Stimulated activated CD4-positive, alpha-beta T cell treated with anti-CD3 and anti-CD28 coated beads, Interleukin-2, amount 100 ng/mL, for 4 hours (primary cell): Measurements from ENCODE around the gene ARID5B.

Experiments
- DNase-seq: peaks from one replicate; pipeline ENCODE4 v3.0.0-alpha.2; 2020; ENCODE audit warnings: low read depth

Gene ARID5B

GRCh38 chr10:61941202-61941681 lies 39.7 kb downstream of the ARID5B start:
- DNase-seq = no peak

GRCh38 chr10:61942604-61943461 lies 41.3 kb downstream of the ARID5B start:
- no peak for DNase-seq

- peak; percentile 9 for DNase-seq
Observed at GRCh38 chr10:61943674-61944378, 42.3 kb downstream of the ARID5B start.

- DNase-seq = no peak
Observed at GRCh38 chr10:61944410-61945147, 43.1 kb downstream of the ARID5B start.

GRCh38 chr10:61949687-61950086 lies 48.2 kb downstream of the ARID5B start:
- DNase-seq = no peak

- no peak for DNase-seq
Observed at GRCh38 chr10:61950449-61951143, 49.1 kb downstream of the ARID5B start.

- DNase-seq = no peak
Observed at GRCh38 chr10:61951144-61951483, 49.6 kb downstream of the ARID5B start.

- no peak for DNase-seq
Observed at GRCh38 chr10:61952028-61952674, 50.7 kb downstream of the ARID5B start.

- DNase-seq = no peak
Observed at GRCh38 chr10:61953183-61953582, 51.7 kb downstream of the ARID5B start.

- DNase-seq = no peak
Observed at GRCh38 chr10:61957806-61958205, 56.3 kb downstream of the ARID5B start.

- no peak for DNase-seq
Observed at GRCh38 chr10:61958311-61958710, 56.8 kb downstream of the ARID5B start.

- DNase-seq = no peak
Observed at GRCh38 chr10:61958805-61959204, 57.3 kb downstream of the ARID5B start.

GRCh38 chr10:61959814-61960213 lies 58.3 kb downstream of the ARID5B start:
- no peak for DNase-seq

- DNase-seq = no peak
Observed at GRCh38 chr10:61960396-61961120, 59.1 kb downstream of the ARID5B start.

GRCh38 chr10:61961278-61961677 lies 59.8 kb downstream of the ARID5B start:
- no peak for DNase-seq

- no peak for DNase-seq
Observed at GRCh38 chr10:61962971-61963370, 61.5 kb downstream of the ARID5B start.

GRCh38 chr10:61963669-61964058 lies 62.2 kb downstream of the ARID5B start:
- no peak for DNase-seq

- DNase-seq = no peak
Observed at GRCh38 chr10:61964059-61964709, 62.7 kb downstream of the ARID5B start.

- DNase-seq = no peak
Observed at GRCh38 chr10:61964949-61965702, 63.6 kb downstream of the ARID5B start.
